ENCODE measurements around the gene LIFR. TPM values are rescaled to one million over a fixed set of nuclear protein-coding genes. Genes with fewer than 3 reads are reported as not detected.
"Not testable (repeated sequence)": the region's sequence is repeated elsewhere in the genome, so short reads cannot be mapped to it uniquely, and the experiment has no call there.

Gene LIFR
- polyA plus RNA-seq (2014; cell fraction: cytosol; rRNA removed) = 16.8 and 18.7 TPM in 2 replicates
- polyA plus RNA-seq (2014; cell fraction: nucleus; rRNA removed) = 21.6 and 22.9 TPM in 2 replicates

- peak; percentile 87 for DNase-seq (ENCODE audit: low spot score)
Observed at GRCh38 chr5:38556599-38557307, at the start of gene LIFR. LIFR (minus strand) TSS chr5:38556646; CDS start chr5:38530647, 25,999 bp downstream.

DNA sequence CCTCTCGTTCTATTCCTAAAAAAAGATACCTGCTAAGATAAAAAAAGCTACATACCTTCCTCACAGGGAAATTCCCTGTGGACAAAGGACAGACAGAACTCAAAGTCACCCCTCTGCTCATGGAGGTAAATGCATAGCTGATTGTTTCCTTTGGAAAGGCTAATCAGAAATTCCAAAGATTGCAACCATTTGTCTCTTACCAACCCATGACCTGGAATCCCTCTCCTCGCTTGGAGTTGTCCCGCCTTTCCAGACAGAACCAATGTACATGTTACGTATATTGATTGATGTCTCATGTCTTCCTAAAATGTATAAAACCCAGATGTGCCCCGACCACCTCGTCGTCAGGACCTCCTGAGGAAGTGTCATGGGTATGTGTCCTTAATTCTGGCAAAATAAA lies 49.2 kb upstream of the LIFR start:
- DNase-seq (ENCODE audit: low spot score) = no peak

DNA sequence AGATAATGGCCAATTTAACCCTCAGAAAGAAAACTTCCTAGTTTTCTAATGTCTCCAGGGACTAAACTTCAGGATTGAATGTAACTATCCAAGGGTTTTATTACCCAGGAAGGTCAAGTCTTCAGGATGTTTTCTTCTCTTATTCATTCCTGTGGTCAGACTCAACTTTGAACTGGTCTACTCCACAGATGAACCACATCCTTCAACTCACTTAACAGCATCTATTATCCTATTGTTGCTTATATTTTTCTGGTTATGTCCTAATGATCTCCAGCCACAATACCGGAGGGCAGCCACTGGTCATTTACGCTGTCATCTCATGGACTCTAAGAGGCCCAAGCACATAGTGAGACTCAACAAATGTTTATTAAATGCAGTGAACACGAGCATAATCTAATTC lies 47.2 kb upstream of the LIFR start:
- DNase-seq (ENCODE audit: low spot score) = no peak

DNA sequence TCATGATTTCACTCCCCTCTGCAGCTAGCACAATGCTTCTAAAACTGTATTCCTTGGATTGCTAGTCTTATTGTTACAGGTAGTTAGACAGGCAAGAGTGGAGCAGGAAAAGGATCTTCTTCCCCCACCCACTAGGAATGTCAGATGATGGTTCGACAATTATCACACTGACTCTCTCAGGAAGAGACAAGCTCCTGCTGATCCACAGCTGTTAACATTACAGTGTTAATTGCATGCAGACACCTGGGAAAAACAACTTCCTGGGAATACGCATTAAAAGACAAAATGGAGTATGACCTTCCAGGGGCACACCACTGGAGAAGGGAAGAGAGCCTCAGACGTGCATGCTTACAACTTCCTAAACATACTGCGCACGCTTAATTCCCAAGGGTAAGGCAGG lies 46.2 kb upstream of the LIFR start:
- no peak for DNase-seq (ENCODE audit: low spot score)

DNA sequence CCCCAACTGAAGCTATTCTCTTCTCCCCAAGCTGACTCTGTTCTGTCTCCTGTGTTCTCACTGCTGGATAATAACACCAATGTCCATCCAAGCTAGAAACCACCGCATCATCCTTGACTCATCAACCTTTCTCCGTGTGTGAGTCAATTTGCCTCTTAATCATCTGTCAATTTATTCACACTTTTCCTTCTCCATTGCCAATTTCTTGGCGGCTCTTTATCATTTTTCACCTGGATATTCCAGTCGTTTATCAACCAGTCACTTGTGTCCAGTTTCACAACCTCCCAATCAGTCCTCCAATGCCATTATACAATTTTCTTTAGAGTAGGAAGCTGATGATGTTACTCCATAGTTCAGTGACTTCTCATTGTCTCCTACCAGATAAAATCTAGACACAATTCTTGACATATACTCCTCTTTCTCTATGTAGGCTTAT lies 45.4 kb upstream of the LIFR start:
- DNase-seq (ENCODE audit: low spot score) = no peak

DNA sequence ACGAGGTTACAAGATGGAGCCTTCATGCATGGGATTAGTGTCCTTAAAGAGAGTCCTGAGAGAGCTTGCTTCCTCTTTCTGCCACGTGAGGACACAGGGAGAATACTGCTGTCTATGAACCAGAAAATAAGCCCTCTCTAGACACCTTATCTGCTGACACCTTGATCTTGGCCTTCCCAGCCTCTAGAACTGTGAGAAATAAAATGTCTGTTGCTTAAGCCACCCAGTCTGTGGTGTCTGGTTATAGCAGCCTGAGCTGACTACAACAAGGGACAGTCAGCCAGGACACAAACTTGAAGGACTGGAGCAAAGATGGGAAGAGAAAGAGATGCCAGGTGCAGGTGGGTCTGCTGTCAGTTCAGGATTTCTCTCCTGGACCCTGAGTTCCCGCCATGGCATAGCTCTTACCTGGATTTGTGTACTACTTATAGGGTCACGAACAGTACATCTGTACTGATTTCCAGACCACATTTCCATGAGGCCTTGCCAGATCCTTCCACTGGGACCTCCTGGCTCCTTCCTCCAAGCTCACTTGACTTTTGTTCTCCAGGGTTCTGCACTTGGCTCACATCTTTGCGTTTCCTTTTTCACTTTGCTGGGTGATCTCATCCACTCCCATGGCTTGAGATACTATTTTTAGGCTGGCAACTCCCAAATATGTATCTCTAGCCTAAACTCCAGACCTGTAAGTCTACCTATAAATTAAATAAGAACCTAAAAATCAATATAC lies 44.9 kb upstream of the LIFR start:
- DNase-seq (ENCODE audit: low spot score) = no peak

DNA sequence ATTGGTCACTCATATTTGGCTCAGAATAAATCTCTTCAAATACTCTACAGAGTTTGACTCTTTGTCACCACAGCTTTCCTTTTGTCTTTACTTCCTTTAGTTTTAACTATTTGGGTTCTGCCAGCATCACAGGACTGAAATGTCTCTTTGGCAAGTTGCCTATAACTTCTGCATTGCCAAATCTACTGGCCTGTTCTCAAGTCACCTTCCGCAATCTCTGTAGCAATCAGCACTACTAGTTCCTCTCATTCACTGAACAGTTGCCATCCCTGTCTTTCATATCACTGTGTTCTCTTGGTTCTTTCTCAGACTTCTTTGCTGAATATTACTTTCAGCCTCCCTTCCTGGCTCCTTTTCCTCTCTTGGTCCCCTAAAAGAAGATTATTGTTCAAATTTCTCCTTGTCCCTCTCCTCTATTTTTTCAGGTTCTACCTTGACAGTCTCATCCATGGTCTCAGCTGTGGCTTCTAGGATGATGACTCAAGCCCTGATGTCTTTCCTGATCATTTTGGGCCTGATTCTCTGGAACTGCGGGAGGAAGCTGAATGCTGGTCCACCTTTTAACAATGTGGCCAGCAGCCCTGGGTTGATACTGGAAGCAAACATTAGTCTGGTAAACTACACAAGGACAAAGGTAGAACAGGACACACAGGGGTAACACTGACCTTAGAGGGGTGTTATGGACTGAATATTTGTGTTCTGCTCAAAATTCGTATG lies 44.0 kb upstream of the LIFR start:
- DNase-seq (ENCODE audit: low spot score) = no peak

DNA sequence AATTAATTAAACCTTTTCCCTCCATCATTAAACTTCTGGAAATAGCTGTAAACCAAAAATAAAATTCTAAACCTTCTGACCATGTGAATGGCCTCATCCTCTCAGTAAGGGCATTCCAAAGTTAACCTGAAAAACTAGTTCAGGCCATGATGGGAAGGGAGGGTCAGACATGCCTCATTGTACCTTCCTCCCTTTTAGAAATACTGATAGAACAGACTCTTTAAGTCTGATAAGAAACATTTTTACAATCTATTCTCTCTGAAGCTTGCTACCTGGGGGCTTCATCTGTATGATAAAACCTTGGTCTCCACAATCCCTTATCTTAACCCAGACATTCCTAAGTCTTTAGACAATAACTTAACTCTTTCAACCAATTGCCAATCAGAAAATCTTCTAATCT lies 43.3 kb upstream of the LIFR start:
- DNase-seq (ENCODE audit: low spot score) = not testable (repeated sequence)

GRCh38 chr5:38598994-38599617 lies 42.7 kb upstream of the LIFR start:
- no peak for DNase-seq (ENCODE audit: low spot score)

GRCh38 chr5:38598296-38598993 lies 42.0 kb upstream of the LIFR start:
- DNase-seq (ENCODE audit: low spot score) = no peak

- peak; percentile 24 for DNase-seq (ENCODE audit: low spot score)
Observed at GRCh38 chr5:38596981-38597380, 40.5 kb upstream of the LIFR start.

DNA sequence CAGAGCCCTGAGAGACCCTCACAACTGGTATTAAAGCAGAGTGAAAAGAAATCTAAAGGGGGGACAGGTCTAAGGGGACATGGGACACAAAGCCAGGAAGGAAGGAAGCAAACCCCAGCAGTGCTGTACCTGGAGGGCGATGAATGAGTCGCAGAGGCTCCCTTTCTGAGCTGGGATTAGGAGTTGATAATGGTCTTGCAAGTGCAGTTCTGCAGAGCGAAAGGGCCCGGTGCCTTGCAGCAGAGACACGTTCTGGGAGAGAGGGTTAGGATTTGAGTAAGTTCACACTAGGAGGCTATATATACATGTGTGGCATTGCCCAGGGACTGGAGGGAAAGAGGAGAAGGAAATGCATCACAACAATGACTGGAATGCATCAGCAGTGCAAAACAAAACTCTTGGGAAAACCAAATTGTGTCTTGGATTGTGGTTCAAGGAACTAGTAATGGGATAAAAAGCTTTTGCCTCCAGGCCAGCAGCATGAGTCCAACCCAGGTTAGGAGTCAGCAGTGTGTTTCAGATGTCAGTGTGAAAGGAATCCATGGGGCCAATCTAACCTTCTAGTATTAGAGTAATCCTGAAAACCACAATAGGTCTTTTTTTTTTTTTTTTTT lies 38.8 kb upstream of the LIFR start:
- no peak for DNase-seq (ENCODE audit: low spot score)

GRCh38 chr5:38593959-38594358 lies 37.5 kb upstream of the LIFR start:
- no peak for DNase-seq (ENCODE audit: low spot score)

- no peak for DNase-seq (ENCODE audit: low spot score)
Observed at GRCh38 chr5:38591523-38591849, 35.0 kb upstream of the LIFR start.

- no peak for DNase-seq (ENCODE audit: low spot score)
Observed at GRCh38 chr5:38590838-38591522, 34.5 kb upstream of the LIFR start.

DNA sequence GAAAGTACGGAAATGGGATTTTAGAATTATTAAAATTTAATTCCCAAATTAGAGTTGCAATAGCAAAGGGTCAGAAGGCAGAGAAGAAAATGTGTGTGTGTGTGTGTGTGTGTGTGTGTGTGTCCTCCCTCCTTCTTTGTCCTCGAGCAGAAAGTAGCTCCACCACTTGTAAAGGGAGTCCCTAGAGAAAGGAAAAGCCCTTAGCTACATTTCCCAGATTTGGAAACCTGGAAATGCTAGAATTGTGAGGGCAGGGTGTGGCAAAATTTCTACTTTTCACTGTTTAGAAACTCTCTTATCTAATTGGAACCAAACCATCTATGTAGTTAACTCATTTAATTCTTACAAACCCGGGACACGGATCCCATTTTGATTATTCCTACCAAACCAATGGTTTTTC lies 33.2 kb upstream of the LIFR start:
- no peak for DNase-seq (ENCODE audit: low spot score)

DNA sequence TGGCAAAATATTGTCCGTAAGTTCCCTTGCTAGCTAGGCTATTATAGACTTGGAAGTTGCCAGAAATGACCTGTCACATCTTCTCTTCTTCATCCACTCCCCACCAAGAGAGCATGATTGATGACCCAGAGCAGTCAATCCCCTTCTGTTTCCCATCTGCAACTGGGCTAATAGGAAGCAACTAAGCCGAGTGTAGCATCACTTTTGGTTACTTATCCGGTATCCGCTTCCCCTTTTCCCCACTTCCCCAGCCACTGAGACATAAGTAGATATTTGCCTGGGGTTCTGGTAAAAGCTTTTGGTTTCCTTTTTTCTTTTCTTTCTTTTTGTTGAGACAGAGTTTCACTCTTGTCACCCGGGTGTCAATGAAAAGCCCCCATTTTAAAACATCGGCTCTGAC lies 29.4 kb upstream of the LIFR start:
- no peak for DNase-seq (ENCODE audit: low spot score)

DNA sequence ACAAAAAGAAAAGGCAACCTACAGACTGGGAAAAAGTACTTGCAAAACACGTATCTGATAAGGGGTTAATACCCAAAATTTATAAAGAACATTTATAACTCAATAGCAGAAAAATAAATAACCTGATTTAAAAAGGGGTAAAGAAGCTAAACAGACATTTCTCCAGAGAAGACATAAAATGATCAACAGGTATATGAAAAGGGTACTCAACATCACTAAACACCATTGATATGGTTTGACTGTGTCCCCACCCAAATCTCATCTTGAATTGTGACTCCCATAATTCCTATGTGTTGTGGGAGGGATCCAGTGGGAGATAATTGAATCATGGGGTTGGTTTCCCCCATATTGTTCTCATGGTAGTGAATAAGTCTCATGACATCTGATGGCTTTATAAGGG lies 27.1 kb upstream of the LIFR start:
- no peak for DNase-seq (ENCODE audit: low spot score)

- DNase-seq (ENCODE audit: low spot score) = no peak
Observed at GRCh38 chr5:38582975-38583319, 26.5 kb upstream of the LIFR start.

DNA sequence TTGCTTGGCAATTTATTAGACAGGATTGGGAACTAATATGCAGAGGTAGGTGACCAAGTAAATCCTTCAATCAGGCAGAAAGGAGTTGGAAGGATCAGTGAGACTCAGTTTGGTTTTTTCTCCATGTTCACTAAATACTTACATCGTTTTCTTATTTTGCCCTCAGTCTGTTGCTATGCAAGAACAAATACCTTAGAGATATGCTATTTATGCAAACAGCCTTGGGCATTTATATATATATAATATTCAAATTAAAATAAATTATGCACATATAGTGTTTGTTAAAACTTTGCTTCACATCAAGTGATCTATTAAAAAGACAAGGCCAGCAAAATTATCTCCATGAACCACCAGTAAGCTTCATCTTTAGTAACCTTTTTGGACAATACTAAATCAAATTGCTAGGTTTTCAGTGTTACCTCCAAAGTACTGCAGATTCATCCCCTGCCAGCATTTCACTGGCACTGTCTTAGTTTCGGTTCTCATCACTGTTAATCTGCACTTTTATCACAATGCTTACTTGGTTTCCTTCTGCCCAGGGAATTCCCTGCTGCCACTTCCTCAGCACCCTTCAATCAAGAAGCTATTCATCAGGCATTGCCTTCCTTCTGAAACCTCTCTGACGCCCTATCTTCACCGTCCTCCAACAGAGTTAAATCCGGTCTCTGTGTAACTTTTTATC lies 26.0 kb upstream of the LIFR start:
- no peak for DNase-seq (ENCODE audit: low spot score)
